K562 (cell line): ENCODE measurements around the gene TRIP6. TPM values are rescaled to one million over a fixed set of nuclear protein-coding genes. Genes with fewer than 3 reads are reported as not detected.

Experiments used
- ARNT ChIP-seq, 2 experiments: fragments of 450-650 bp; IDR thresholded peaks; 2 replicates each; pipeline ENCODE4 v1.6.1; 2016; ENCODE audit warnings: mild to moderate bottlenecking in 1 of 2
- CC2D1A ChIP-seq: fragments of 450-650 bp; IDR thresholded peaks from 2 replicates; pipeline ENCODE4 v1.6.1; 2017; ENCODE audit warnings: mild to moderate bottlenecking
- CEBPG ChIP-seq, 3 experiments: fragments of 200-800 bp in 1 of 3; sonication (Bioruptor generic) in 1 of 3; sonication (generic) in 1 of 3; formaldehyde crosslinking in 1 of 3; IDR thresholded peaks in 2 of 3; conservative IDR thresholded peaks in 1 of 3; 2 replicates each; pipeline versions ENCODE4 v1.6.1 to v1.8.0; 2016 to 2022; ENCODE audit warnings: missing compliant biosample characterization in 2 of 3, missing genetic modification characterization in 2 of 3, mild to moderate bottlenecking in 1 of 3, missing genetic modification reagents in 1 of 3
- HNRNPK ChIP-seq: fragments of 200-400 bp; formaldehyde crosslinking; IDR thresholded peaks from one replicate; pipeline ENCODE4 v1.6.1; 2018; ENCODE audit warnings: mild to moderate bottlenecking, low read depth, low read length; ENCODE audit not compliant: poor library complexity, severe bottlenecking
- MAZ ChIP-seq, 2 experiments: fragments of 450-650 bp in 1 of 2; sonication (generic) in 1 of 2; formaldehyde crosslinking; IDR thresholded peaks in 1 of 2; conservative IDR thresholded peaks in 1 of 2; 2 replicates each; pipeline versions ENCODE4 v1.4.0 to v1.5.0; 2020; ENCODE audit warnings: mild to moderate bottlenecking in 1 of 2, missing genetic modification reagents in 1 of 2
- POLR2A ChIP-seq: fragments of 450-650 bp; conservative IDR thresholded peaks from 2 replicates; pipeline ENCODE4 v1.6.1; 2016
- STAT6 ChIP-seq: sonication (generic); formaldehyde crosslinking; IDR thresholded peaks from 2 replicates; pipeline ENCODE4 v1.8.1; 2023; ENCODE audit warnings: mild to moderate bottlenecking, missing genetic modification reagents
- ZNF146 ChIP-seq: IDR thresholded peaks from one replicate; pipeline ENCODE4 v1.6.1; 2018; ENCODE audit warnings: missing compliant biosample characterization; ENCODE audit not compliant: unreplicated experiment
- ZNF324 ChIP-seq: fragments of 250-450 bp; sonication (Bioruptor Pico); IDR thresholded peaks from 2 replicates; pipeline ENCODE4 v1.4.0; 2020; ENCODE audit warnings: mild to moderate bottlenecking
- ZNF347 ChIP-seq: fragments of 450-650 bp; formaldehyde crosslinking; IDR thresholded peaks from 2 replicates; pipeline ENCODE4 v1.4.0; 2020; ENCODE audit warnings: low read depth, mild to moderate bottlenecking, moderate library complexity
- ZNF384 ChIP-seq: IDR thresholded peaks from 2 replicates; pipeline ENCODE4 v1.6.1; 2012; ENCODE audit warnings: low read depth, low read length, improper control_type of control experiment
- ZNF436 ChIP-seq: fragments of 250-450, 450-650 bp; sonication (Bioruptor Pico); formaldehyde crosslinking; IDR thresholded peaks from 2 replicates; pipeline ENCODE4 v1.7.0; 2020; ENCODE audit warnings: mild to moderate bottlenecking
- ZNF639 ChIP-seq, 2 experiments: fragments of 200-800 bp in 1 of 2; sonication (Bioruptor generic) in 1 of 2; sonication (generic) in 1 of 2; formaldehyde crosslinking in 1 of 2; IDR thresholded peaks in 1 of 2; conservative IDR thresholded peaks in 1 of 2; 2 replicates each; pipeline versions ENCODE4 v1.5.0 to v1.6.1; 2016 to 2020; ENCODE audit warnings: missing compliant biosample characterization in 1 of 2, missing genetic modification characterization in 1 of 2, missing genetic modification reagents in 1 of 2
- polyA plus RNA-seq, 8 experiments: library from polyadenylated mRNA; depleted of rRNA in 4 of 8; stranded (reverse) in 5 of 8; unstranded in 3 of 8; fragments of >200 nt; fragmentation: Nextera tagmentation in 2 of 8; fragmentation: Illumina TruSeq in 1 of 8; extraction: Ambion mirVana in 2 of 8; extraction: Trizol in 1 of 8; gene quantifications; 2 replicates each; pipeline versions ENCODE4 v1.2.1 to v1.2.3, GENCODE V29; 2011 to 2014; ENCODE audit warnings: inconsistent platforms in 1 of 8, missing spikeins in 1 of 8
- total RNA-seq, 7 experiments: library from RNA; depleted of rRNA in 6 of 7; stranded (reverse); fragments of >200 nt in 6 of 7; fragmentation: Illumina TruSeq in 2 of 7; extraction: Trizol in 2 of 7; gene quantifications; 2 replicates each; pipeline versions ENCODE4 v1.2.1 to v1.2.3, GENCODE V29; 2011 to 2021; ENCODE audit warnings: low replicate concordance in 1 of 7
- TF ChIP-seq, protein P1 (sequence below), 3 experiments: IDR thresholded peaks in 2 of 3; conservative IDR thresholded peaks in 1 of 3; 2 replicates each; pipeline ENCODE4 v1.5.1; 2011 to 2012; ENCODE audit warnings: low read length in 3 of 3, mild to moderate bottlenecking in 3 of 3, control low read depth in 2 of 3, improper control_type of control experiment in 1 of 3, inconsistent platforms in 1 of 3, low read depth in 1 of 3, mixed read lengths in 1 of 3, moderate library complexity in 1 of 3; ENCODE audit not compliant: insufficient read depth in 2 of 3
- TF ChIP-seq, protein P2 (sequence below): fragments of 250-450 bp; sonication (Bioruptor Pico); IDR thresholded peaks from 2 replicates; pipeline ENCODE4 v1.8.0; 2021; ENCODE audit warnings: moderate library complexity, mild to moderate bottlenecking, inconsistent platforms
- TF ChIP-seq, protein P3 (sequence below): fragments of 450-650 bp; IDR thresholded peaks from 2 replicates; pipeline ENCODE4 v1.6.1; 2016; ENCODE audit warnings: antibody characterized with exemption

TRIP6 gene
- total and polyA plus RNA-seq, 9 of the 15 experiments (the other 6 are each of a cell fraction or from before 2014, with no cell fraction given) = 5.9 to 141 (median 54.0) TPM

DNA sequence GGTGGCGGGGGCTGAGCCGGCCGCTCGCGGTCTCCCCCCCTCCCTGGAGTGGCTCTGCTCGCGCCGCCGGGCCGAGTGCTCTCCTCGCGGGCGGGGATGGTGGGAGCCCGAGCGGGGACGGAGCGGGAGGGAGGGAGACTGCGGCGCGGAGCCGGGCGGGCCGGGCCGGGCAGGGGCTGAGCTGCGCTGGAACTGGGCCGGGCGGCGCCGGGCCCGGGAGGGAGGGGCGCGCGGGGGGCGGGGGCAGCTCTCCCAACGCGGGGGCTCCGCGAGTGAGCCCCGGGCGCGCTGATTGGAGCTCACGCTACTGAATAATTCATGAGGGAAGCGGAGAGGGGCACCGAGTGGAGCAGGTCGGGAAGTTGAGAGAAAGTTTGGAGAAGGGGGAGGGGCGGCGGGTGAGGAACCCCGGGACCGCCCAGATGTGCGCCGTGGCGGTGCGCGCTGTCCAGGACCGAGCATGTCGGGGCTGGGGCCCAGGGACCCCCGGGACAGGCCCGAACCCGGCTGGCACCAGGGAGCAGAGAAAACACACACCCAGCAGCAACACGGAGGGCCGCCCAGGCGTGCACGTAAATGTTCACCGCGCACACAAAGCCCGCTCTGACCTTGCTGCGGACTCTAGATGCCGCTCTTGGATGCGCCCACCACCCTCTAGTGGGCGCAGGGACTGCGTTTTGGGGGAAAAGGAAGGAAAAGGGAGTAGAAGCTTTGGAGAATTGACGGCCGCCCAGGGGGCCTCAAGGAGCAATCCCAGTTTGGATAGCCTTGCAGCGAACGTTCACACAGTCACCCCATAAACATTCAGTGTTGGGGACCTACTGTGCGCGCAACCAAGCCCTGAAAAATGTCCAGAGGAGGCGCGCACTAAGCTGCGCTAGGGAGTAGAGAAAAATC lies 39.6 kb upstream of the TRIP6 start, which contains the start of gene EPHB4 (continued):
- TF ChIP-seq CEBPG (CRISPR knock-in tag; IDR thresholded peaks at IDR 0.05) = no peak
- no peak for TF ChIP-seq CEBPG (tag; conservative IDR thresholded peaks at IDR 0.05 in 1 of 2, IDR thresholded peaks at IDR 0.05 in 1 of 2)
- no peak for TF ChIP-seq ARNT (IDR thresholded peaks at IDR 0.05)
- TF ChIP-seq POLR2A = peak; percentile 74
- TF ChIP-seq, protein P1, sequence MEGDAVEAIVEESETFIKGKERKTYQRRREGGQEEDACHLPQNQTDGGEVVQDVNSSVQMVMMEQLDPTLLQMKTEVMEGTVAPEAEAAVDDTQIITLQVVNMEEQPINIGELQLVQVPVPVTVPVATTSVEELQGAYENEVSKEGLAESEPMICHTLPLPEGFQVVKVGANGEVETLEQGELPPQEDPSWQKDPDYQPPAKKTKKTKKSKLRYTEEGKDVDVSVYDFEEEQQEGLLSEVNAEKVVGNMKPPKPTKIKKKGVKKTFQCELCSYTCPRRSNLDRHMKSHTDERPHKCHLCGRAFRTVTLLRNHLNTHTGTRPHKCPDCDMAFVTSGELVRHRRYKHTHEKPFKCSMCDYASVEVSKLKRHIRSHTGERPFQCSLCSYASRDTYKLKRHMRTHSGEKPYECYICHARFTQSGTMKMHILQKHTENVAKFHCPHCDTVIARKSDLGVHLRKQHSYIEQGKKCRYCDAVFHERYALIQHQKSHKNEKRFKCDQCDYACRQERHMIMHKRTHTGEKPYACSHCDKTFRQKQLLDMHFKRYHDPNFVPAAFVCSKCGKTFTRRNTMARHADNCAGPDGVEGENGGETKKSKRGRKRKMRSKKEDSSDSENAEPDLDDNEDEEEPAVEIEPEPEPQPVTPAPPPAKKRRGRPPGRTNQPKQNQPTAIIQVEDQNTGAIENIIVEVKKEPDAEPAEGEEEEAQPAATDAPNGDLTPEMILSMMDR (IDR thresholded peaks at IDR 0.05 in 2 of 3, conservative IDR thresholded peaks at IDR 0.05 in 1 of 3; ENCODE audit: insufficient read depth in 2 of 3, low read depth in 1 of 3, low read length in 3 of 3) = peak; percentile 77 to 88 (median 80)
- TF ChIP-seq STAT6 (CRISPR knock-in tag) = no peak
- peak in 1 of 2 experiments; percentile 29; a peak in 2 of 4 replicates for TF ChIP-seq MAZ (CRISPR knock-in tag; conservative IDR thresholded peaks at IDR 0.05 in 1 of 2, IDR thresholded peaks at IDR 0.05 in 1 of 2)
- TF ChIP-seq, protein P2, sequence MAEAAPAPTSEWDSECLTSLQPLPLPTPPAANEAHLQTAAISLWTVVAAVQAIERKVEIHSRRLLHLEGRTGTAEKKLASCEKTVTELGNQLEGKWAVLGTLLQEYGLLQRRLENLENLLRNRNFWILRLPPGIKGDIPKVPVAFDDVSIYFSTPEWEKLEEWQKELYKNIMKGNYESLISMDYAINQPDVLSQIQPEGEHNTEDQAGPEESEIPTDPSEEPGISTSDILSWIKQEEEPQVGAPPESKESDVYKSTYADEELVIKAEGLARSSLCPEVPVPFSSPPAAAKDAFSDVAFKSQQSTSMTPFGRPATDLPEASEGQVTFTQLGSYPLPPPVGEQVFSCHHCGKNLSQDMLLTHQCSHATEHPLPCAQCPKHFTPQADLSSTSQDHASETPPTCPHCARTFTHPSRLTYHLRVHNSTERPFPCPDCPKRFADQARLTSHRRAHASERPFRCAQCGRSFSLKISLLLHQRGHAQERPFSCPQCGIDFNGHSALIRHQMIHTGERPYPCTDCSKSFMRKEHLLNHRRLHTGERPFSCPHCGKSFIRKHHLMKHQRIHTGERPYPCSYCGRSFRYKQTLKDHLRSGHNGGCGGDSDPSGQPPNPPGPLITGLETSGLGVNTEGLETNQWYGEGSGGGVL = no peak
- no peak; a peak in 2 of 4 replicates for TF ChIP-seq ZNF639 (CRISPR knock-in tag; conservative IDR thresholded peaks at IDR 0.05 in 1 of 2, IDR thresholded peaks at IDR 0.05 in 1 of 2)
- TF ChIP-seq ZNF436 (CRISPR knock-in tag) = no peak
- no peak for TF ChIP-seq ZNF146
- 0 out of 2 replicates have a peak, but pooled peaks have one; percentile 32 for TF ChIP-seq ZNF324 (CRISPR knock-in tag)
- no peak for TF ChIP-seq CC2D1A
- no peak for TF ChIP-seq HNRNPK
- 0 out of 2 replicates have a peak, but pooled peaks have one; percentile 17 for TF ChIP-seq ZNF384
- TF ChIP-seq ZNF347 (CRISPR knock-in tag) = no peak
- TF ChIP-seq, protein P3, sequence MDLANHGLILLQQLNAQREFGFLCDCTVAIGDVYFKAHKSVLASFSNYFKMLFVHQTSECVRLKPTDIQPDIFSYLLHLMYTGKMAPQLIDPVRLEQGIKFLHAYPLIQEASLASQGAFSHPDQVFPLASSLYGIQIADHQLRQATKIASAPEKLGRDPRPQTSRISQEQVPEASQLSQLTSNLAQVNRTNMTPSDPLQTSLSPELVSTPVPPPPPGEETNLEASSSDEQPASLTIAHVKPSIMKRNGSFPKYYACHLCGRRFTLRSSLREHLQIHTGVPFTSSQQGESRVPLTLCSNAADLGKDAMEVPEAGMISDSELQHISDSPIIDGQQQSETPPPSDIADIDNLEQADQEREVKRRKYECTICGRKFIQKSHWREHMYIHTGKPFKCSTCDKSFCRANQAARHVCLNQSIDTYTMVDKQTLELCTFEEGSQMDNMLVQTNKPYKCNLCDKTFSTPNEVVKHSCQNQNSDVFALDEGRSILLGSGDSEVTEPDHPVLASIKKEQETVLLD = peak; percentile 85
